HEK293T (cell line): ENCODE results near the gene MAN1B1.
"Not testable (repeated sequence)": the region's sequence is repeated elsewhere in the genome, so short reads cannot be mapped to it uniquely, and the experiment has no call there.

Source experiments
- ARNT ChIP-seq: fragments of 450-650 bp; IDR thresholded peaks from 2 replicates; pipeline ENCODE4 v1.6.1; 2017; ENCODE audit warnings: mild to moderate bottlenecking
- BHLHE40 ChIP-seq: fragments of 450-650 bp; IDR thresholded peaks from 2 replicates; pipeline ENCODE4 v1.6.1; 2016; ENCODE audit warnings: mild to moderate bottlenecking, moderate library complexity, borderline replicate concordance
- FOXK2 ChIP-seq: fragments of 450-650 bp; IDR thresholded peaks from 2 replicates; pipeline ENCODE4 v1.6.1; 2016; ENCODE audit warnings: mild to moderate bottlenecking
- FOXM1 ChIP-seq: fragments of 450-650 bp; IDR thresholded peaks from 2 replicates; pipeline ENCODE4 v1.6.1; 2017; ENCODE audit warnings: mild to moderate bottlenecking, borderline replicate concordance
- NFRKB ChIP-seq: fragments of 450-650 bp; IDR thresholded peaks from 2 replicates; pipeline ENCODE4 v1.6.1; 2016; ENCODE audit warnings: mild to moderate bottlenecking, moderate library complexity
- SP1 ChIP-seq: fragments of 450-650 bp; IDR thresholded peaks from 2 replicates; pipeline ENCODE4 v1.6.1; 2017

GRCh38 chr9:137123952-137124462 lies 37.2 kb downstream of the MAN1B1 start:
- TF ChIP-seq ARNT, FOXM1, FOXK2, NFRKB, SP1, BHLHE40: not testable (repeated sequence)
